Left lung (tissue), 10 donors: ENCODE data around the gene PDIA4. TPM values are rescaled to one million over a fixed set of nuclear protein-coding genes. Genes with fewer than 3 reads are reported as not detected.

Experiments used
- ATAC-seq: fragments of 200-7000 bp; cut with Tn5 transposase; one replicate; pipeline ENCODE4 v1.9.1; 2020; ENCODE audit warnings: moderate library complexity
- DNase-seq, 4 donors: peaks; one replicate each; pipeline ENCODE4 v3.0.0-alpha.2; 2013 to 2020
- H3K27ac ChIP-seq, 2 donors: fragments of 200-600 bp; sonication (generic) in 1 of 2; one replicate each; pipeline versions ENCODE4 v1.5.0 to v1.8.0; 2020 to 2021
- H3K27me3 ChIP-seq, 2 donors: fragments of 200-600 bp; sonication (generic) in 1 of 2; one replicate each; pipeline versions ENCODE4 v1.5.0 to v1.8.0; 2020 to 2021
- H3K36me3 ChIP-seq, 2 donors: fragments of 200-600 bp; sonication (generic) in 1 of 2; one replicate each; pipeline versions ENCODE4 v1.5.0 to v1.8.0; 2020 to 2021
- H3K4me1 ChIP-seq, 2 donors: fragments of 200-600 bp; one replicate each; pipeline ENCODE4 v1.8.0; 2021
- H3K4me3 ChIP-seq, 2 donors: fragments of 200-600 bp; sonication (generic) in 1 of 2; one replicate each; pipeline versions ENCODE4 v1.5.0 to v1.8.0; 2020 to 2021; ENCODE audit warnings: mild to moderate bottlenecking in 1 of 2
- H3K9me3 ChIP-seq, 2 donors: fragments of 200-600 bp; sonication (generic) in 1 of 2; one replicate each; pipeline versions ENCODE4 v1.5.0 to v1.8.0; 2020 to 2021
- intact Hi-C, 2 donors: fragments of 100-400 bp; cut with DNase I; formaldehyde crosslinking; loops; one replicate each; pipeline versions ENCODE4 v1.11.2 to v1.14.2; 2022
- polyA plus RNA-seq, 6 donors: library from polyadenylated mRNA; unstranded; fragments of 120-200 nt; gene quantifications; one replicate each; pipeline ENCODE4 v1.2.1, GENCODE V29; 2013; ENCODE audit not compliant: insufficient read length in 6 of 6
- total RNA-seq, 2 donors: library from RNA; stranded (reverse); fragmentation: NEBNext Ultra II Directional; extraction: Animal tissue kit (Norgen Biotek cat#: 25700); gene quantifications; one replicate each; pipeline ENCODE4 v1.2.1, GENCODE V29; 2021
- TF ChIP-seq, protein P1 (sequence below), 2 donors: fragments of 200-600 bp; sonication (generic) in 1 of 2; IDR thresholded peaks; one replicate each; pipeline versions ENCODE4 v1.5.0 to v1.8.0; 2021; ENCODE audit warnings: antibody characterized with exemption in 2 of 2
- donor health status: DM: no; HTN: yes; CAD: no.
- donor health status: DM: no; HTN: no; CAD: no.

The PDIA4 gene
- total and polyA plus RNA-seq, 8 donors: 136 to 239 (median 172) TPM

DNA sequence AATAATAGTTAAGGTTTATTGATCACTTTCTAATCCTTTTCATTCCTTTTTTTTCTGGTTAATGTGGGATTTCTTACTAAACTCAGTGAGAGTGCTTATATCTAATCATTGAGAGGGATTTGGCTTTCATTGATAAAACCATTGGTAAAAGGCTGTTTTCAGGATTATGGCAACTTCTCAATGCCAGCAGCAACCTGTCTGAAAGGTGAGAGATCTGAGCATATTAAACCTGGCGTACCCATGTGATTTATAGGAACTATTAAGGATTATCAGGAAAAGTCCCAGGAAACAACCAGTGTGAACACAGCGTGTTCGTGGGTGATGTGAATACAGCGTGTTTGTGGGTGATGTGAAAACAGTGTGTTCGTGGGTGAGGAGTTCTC, 65.9 kb downstream of the PDIA4 start:
- Histone ChIP-seq H3K27ac (peak overlapping the region in 1 of 2 donors; percentile 82), H3K9me3 (no peaks in the 10 kb centered on the region), H3K4me1 (peaks cover 0 to 12% of the 10 kb centered on the region in 2 donors), H3K36me3 (no peaks in the 10 kb centered on the region), H3K4me3 (peak overlapping the region in 1 of 2 donors; percentile 54), H3K27me3 (no peaks in the 10 kb centered on the region)
- DNase-seq (no peak), ATAC-seq (no peak)
- TF ChIP-seq, protein P1, sequence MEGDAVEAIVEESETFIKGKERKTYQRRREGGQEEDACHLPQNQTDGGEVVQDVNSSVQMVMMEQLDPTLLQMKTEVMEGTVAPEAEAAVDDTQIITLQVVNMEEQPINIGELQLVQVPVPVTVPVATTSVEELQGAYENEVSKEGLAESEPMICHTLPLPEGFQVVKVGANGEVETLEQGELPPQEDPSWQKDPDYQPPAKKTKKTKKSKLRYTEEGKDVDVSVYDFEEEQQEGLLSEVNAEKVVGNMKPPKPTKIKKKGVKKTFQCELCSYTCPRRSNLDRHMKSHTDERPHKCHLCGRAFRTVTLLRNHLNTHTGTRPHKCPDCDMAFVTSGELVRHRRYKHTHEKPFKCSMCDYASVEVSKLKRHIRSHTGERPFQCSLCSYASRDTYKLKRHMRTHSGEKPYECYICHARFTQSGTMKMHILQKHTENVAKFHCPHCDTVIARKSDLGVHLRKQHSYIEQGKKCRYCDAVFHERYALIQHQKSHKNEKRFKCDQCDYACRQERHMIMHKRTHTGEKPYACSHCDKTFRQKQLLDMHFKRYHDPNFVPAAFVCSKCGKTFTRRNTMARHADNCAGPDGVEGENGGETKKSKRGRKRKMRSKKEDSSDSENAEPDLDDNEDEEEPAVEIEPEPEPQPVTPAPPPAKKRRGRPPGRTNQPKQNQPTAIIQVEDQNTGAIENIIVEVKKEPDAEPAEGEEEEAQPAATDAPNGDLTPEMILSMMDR (IDR thresholded peaks at IDR 0.05): no peak
- intact Hi-C loops: loop anchor here (10.0 kb wide), 2 partner anchors 388 to 458 kb away; no protein-coding TSS in a partner anchor

DNA sequence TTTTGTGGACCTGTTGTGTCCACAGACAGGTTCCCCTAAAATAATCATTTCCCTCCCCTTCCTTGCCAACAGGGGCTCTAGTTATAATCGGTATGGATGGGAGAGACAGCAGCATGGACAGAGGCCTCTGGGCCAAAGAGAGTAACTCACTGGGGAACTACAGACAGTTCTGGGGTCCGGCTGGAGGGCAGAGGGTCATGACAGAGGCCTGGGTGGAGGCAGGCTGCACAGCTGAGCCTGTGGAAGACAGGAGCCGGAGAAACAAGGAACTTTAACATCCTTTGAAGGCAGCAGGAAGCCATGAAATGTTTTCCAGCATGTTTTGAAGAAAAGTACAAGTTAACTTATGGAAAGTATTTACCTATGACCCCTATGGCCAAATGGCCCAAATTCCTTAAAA, 68.6 kb downstream of the PDIA4 start:
- no peak for DNase-seq
- no peaks in the 10 kb centered on the region for H3K27me3 ChIP-seq
- TF ChIP-seq, protein P1 (IDR thresholded peaks at IDR 0.05): no peak
- no peak overlapping the region for H3K27ac ChIP-seq
- ATAC-seq: no peak
- no peaks in the 10 kb centered on the region for H3K9me3 ChIP-seq
- intact Hi-C loops: loop anchor here (10.0 kb wide), 2 partner anchors 385 to 455 kb away; no protein-coding TSS in a partner anchor
- H3K4me3 ChIP-seq: no peak overlapping the region
- H3K4me1 ChIP-seq: peaks cover 0 to 6% of the 10 kb centered on the region in 2 donors
- no peaks in the 10 kb centered on the region for H3K36me3 ChIP-seq

DNA sequence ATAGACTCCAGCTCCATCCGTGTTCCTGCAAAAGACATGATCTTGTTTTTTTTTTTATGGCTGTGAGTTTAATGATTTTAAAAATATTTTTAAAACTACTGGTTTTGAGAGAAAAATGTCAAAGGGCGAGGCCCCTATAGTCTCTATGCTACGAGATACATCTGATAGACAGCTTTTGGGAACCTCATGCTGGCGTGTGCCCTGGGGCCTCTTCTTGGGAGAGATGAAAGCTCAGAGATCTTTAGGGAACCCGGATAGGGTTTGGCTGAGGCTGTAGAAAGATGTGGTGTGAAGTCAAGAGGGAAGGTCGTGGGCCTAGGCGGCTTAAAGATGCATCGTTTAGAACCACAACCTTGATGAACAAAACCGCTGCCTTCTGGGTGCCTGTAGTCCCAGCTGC, 70.2 kb downstream of the PDIA4 start:
- ATAC-seq (no peak), DNase-seq (no peak)
- TF ChIP-seq, protein P1 (IDR thresholded peaks at IDR 0.05): no peak
- Histone ChIP-seq H3K4me3 (no peak overlapping the region), H3K4me1 (no peaks in the 10 kb centered on the region), H3K36me3 (no peaks in the 10 kb centered on the region), H3K9me3 (no peaks in the 10 kb centered on the region), H3K27me3 (no peaks in the 10 kb centered on the region), H3K27ac (no peak overlapping the region)
- intact Hi-C loops: no loop called here

DNA sequence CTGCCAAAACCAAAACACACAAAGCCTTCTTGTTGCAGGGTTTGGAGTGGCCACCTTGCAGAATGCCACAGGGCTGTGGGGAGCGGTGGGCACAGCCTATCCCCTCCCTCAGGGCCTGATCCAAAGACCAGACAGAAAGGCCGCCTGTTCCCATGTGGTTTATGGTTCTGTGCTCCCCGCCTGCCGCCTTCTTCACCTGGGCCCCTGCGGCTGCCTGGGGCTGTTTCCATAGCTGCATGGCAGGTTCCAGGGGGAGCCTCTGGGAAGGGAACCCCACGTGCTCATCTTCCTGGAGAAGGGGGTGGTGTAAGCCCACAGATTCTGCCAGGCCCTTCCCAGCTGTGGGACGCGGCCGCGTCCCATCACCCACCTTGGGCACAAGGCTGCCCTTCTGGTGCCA, 73.5 kb downstream of the PDIA4 start:
- Histone ChIP-seq H3K4me3 (no peak overlapping the region), H3K36me3 (no peaks in the 10 kb centered on the region), H3K4me1 (no peaks in the 10 kb centered on the region), H3K27me3 (no peaks in the 10 kb centered on the region), H3K27ac (no peak overlapping the region), H3K9me3 (no peaks in the 10 kb centered on the region)
- DNase-seq (no peak), ATAC-seq (no peak)
- TF ChIP-seq, protein P1 (IDR thresholded peaks at IDR 0.05): no peak
- intact Hi-C loops: no loop called here

DNA sequence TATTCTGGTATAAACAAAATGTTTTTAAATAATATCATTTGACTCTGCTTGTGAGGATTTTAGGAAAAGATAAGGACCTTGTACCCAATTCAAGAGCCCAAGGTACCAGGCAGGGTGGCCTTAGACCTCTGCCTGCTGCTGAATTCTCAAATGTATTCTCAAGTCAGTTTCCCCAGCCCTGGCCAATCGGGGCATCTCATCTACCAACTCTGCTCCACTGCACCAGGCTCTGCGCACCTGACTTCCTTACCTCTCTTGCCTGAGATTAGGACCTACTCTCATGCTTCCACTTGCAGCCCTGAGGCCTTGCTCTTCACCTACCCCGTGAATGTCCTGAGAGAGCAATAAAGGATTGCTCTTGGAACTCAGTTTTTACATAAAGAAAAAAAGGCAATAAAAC, 74.6 kb downstream of the PDIA4 start:
- intact Hi-C loops: no loop called here
- Histone ChIP-seq H3K27me3 (no peaks in the 10 kb centered on the region), H3K27ac (no peak overlapping the region), H3K4me1 (no peaks in the 10 kb centered on the region), H3K36me3 (no peaks in the 10 kb centered on the region), H3K4me3 (no peak overlapping the region), H3K9me3 (no peaks in the 10 kb centered on the region)
- TF ChIP-seq, protein P1 (IDR thresholded peaks at IDR 0.05): no peak
- ATAC-seq (no peak), DNase-seq (no peak)

Other genes with a start within 250 kb of the PDIA4 start
- gene EZH2, start 144.2 kb downstream of the PDIA4 start, total RNA-seq: 1 to 10 TPM; 7.2 to 9.9 TPM
- gene EZH2, start 144.2 kb downstream of the PDIA4 start, polyA plus RNA-seq: 10 to 100 TPM; 40.6 to 56.3 (median 48.2) TPM
- 1 to 10 TPM; 5.2 to 6.9 TPM for gene ZNF786, start 62.2 kb upstream of the PDIA4 start, total RNA-seq
- 1 to 10 TPM; 6.4 to 8.7 (median 7.1) TPM for gene ZNF786, start 62.2 kb upstream of the PDIA4 start, polyA plus RNA-seq
- 1 to 10 TPM; 1.3 to 1.5 TPM for gene ZNF425, start 97.8 kb upstream of the PDIA4 start, total RNA-seq
- gene ZNF425, start 97.8 kb upstream of the PDIA4 start, polyA plus RNA-seq: 1 to 10 TPM; 4.0 to 5.4 (median 4.6) TPM
- 10 to 100 TPM; 11.2 to 13.7 TPM for gene ZNF398, start 118.9 kb upstream of the PDIA4 start, total RNA-seq
- gene ZNF398, start 118.9 kb upstream of the PDIA4 start, polyA plus RNA-seq: 10 to 100 TPM; 11.6 to 15.6 (median 13.1) TPM
- 10 to 100 TPM; 20.1 to 20.3 TPM for gene ZNF282, start 167.0 kb upstream of the PDIA4 start, total RNA-seq
- 10 to 100 TPM; 23.6 to 26.0 (median 24.4) TPM for gene ZNF282, start 167.0 kb upstream of the PDIA4 start, polyA plus RNA-seq
- 1 to 10 TPM; 7.4 to 9.0 TPM for gene ZNF212, start 211.1 kb upstream of the PDIA4 start, total RNA-seq
- gene ZNF212, start 211.1 kb upstream of the PDIA4 start, polyA plus RNA-seq: 10 to 100 TPM; 14.6 to 18.1 (median 16.7) TPM
- 10 to 100 TPM; 11.5 to 12.0 TPM for gene ZNF783, start 233.7 kb upstream of the PDIA4 start, total RNA-seq
- gene ZNF783, start 233.7 kb upstream of the PDIA4 start, polyA plus RNA-seq: 10 to 100 TPM; 12.5 to 21.9 (median 18.1) TPM